GM12892 (cell line): ENCODE results near the gene TTC39A.

ENCODE experiments used
- DNase-seq: peaks from one replicate; pipeline ENCODE4 v3.0.0; 2011; ENCODE audit not compliant: insufficient read length
- FAIRE-seq: peaks from 2 replicates; lab custom pipeline; 2011; peaks lifted over from hg19 to GRCh38; lab: Jason Lieb, UNC
- POLR2A ChIP-seq: IDR thresholded peaks from 2 replicates; pipeline ENCODE4 v1.6.1; 2011; ENCODE audit warnings: low read depth, low read length, control low read depth
- POLR2AphosphoS5 ChIP-seq: IDR thresholded peaks from 2 replicates; pipeline ENCODE4 v1.6.1; 2011; ENCODE audit warnings: low read depth, low read length, control low read depth
- TAF1 ChIP-seq: IDR thresholded peaks from 2 replicates; pipeline ENCODE4 v1.6.1; 2011; ENCODE audit warnings: low read depth, mild to moderate bottlenecking, control low read depth, low read length, borderline replicate concordance

TTC39A gene

GRCh38 chr1:51289676-51290488 lies 40.5 kb downstream of the TTC39A start:
- no peak for FAIRE-seq
- no peak for DNase-seq
- TF ChIP-seq POLR2A (no peak), TAF1 (no peak), POLR2AphosphoS5 (no peak)

- no peak for DNase-seq
- TF ChIP-seq POLR2AphosphoS5 (no peak), POLR2A (no peak), TAF1 (no peak)
- FAIRE-seq = no peak
Observed at GRCh38 chr1:51288578-51288977, 41.8 kb downstream of the TTC39A start.

GRCh38 chr1:51287966-51288365 lies 42.4 kb downstream of the TTC39A start:
- DNase-seq = no peak
- FAIRE-seq = no peak
- no peak for TF ChIP-seq POLR2A
- no peak for TF ChIP-seq TAF1
- TF ChIP-seq POLR2AphosphoS5 = no peak

GRCh38 chr1:51285055-51285454 lies 45.3 kb downstream of the TTC39A start:
- TF ChIP-seq POLR2A = no peak
- TF ChIP-seq TAF1 = no peak
- TF ChIP-seq POLR2AphosphoS5 = no peak
- FAIRE-seq (peak; percentile 24), DNase-seq (no peak)

- peak; percentile 24 for FAIRE-seq
- TF ChIP-seq TAF1 (no peak), POLR2AphosphoS5 (no peak), POLR2A (no peak)
- DNase-seq = no peak
Observed at GRCh38 chr1:51284487-51284954, 45.8 kb downstream of the TTC39A start.

- TF ChIP-seq POLR2A (no peak), POLR2AphosphoS5 (no peak), TAF1 (no peak)
- FAIRE-seq = no peak
- DNase-seq = no peak
Observed at GRCh38 chr1:51283979-51284378, 46.4 kb downstream of the TTC39A start.

- DNase-seq = no peak
- TF ChIP-seq TAF1 (no peak), POLR2A (no peak), POLR2AphosphoS5 (no peak)
- no peak for FAIRE-seq
Observed at GRCh38 chr1:51282605-51283004, 47.8 kb downstream of the TTC39A start.

- FAIRE-seq (no peak), DNase-seq (no peak)
- TF ChIP-seq POLR2AphosphoS5 (no peak), TAF1 (no peak), POLR2A (no peak)
Observed at GRCh38 chr1:51281807-51282206, 48.6 kb downstream of the TTC39A start.

- no peak for DNase-seq
- TF ChIP-seq TAF1 = no peak
- FAIRE-seq = no peak
Observed at GRCh38 chr1:51280321-51280978, 49.9 kb downstream of the TTC39A start.

- no peak for FAIRE-seq
- TF ChIP-seq POLR2A (no peak), TAF1 (no peak), POLR2AphosphoS5 (no peak)
- no peak for DNase-seq
Observed at GRCh38 chr1:51276286-51276685, 54.1 kb downstream of the TTC39A start.

- no peak for FAIRE-seq
- no peak for TF ChIP-seq POLR2A
- no peak for TF ChIP-seq TAF1
- TF ChIP-seq POLR2AphosphoS5 = no peak
- no peak for DNase-seq
Observed at GRCh38 chr1:51274676-51275075, 55.7 kb downstream of the TTC39A start.

GRCh38 chr1:51272916-51273315 lies 57.4 kb downstream of the TTC39A start:
- DNase-seq (no peak), FAIRE-seq (no peak)

GRCh38 chr1:51270751-51271150 lies 59.6 kb downstream of the TTC39A start:
- FAIRE-seq = no peak
- TF ChIP-seq TAF1 (no peak), POLR2AphosphoS5 (no peak), POLR2A (no peak)
- no peak for DNase-seq

More at GRCh38 chr1:51272916-51273315, 57.4 kb downstream of the TTC39A start:
- TF ChIP-seq TAF1 = no peak
- no peak for TF ChIP-seq POLR2A
- TF ChIP-seq POLR2AphosphoS5 = no peak

- DNase-seq = no peak
- no peak for FAIRE-seq
- no peak for TF ChIP-seq POLR2AphosphoS5
- no peak for TF ChIP-seq POLR2A
- no peak for TF ChIP-seq TAF1
Observed at GRCh38 chr1:51268634-51269033, 61.7 kb downstream of the TTC39A start.
